C4-2B (cell line): ENCODE data around the gene RPS16.

ENCODE experiments used
- CTCF ChIP-seq: fragments of 450-650 bp; conservative IDR thresholded peaks from 2 replicates; pipeline ENCODE4 v1.5.1; 2017; ENCODE audit warnings: mild to moderate bottlenecking
- ZFX ChIP-seq: fragments of 450-650 bp; IDR thresholded peaks from 2 replicates; pipeline ENCODE4 v1.6.1; 2017

DNA sequence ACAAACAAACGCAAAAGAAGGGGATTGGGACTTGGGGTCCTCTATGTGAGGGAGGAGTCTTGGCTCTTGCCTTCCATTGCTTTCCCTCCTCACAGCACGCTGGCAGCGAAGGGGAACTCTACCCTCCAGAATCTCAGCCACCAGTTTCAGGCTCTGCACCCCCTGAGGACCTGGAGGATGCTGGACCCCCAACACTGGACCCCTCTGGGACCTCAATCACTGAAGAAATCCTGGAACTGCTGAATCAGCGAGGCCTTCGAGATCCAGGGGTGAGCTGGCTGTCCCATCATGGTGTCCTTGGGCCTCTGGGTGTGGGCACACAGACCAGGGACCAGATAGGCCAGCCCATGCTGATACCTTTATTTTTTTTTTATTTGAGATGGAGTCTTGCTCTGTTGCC, 13.7 kb downstream of the RPS16 start:
- TF ChIP-seq CTCF (no peak), ZFX (no peak)
